Caco-2 (cell line): ENCODE measurements around the gene CABP1. TPM values are rescaled to one million over a fixed set of nuclear protein-coding genes. Genes with fewer than 3 reads are reported as not detected.
"Not testable (repeated sequence)": the region's sequence is repeated elsewhere in the genome, so short reads cannot be mapped to it uniquely, and the experiment has no call there.

Source experiments
- BruUV-seq: library from RNA; stranded (reverse); fragments of 400-500 nt; replicated peaks from 2 replicates; lab custom pipeline; 2021; lab: Mats Ljungman, UMichigan
- CTCF ChIA-PET: fragments of 300-600 bp; sonication (Branson Sonifier 250); formaldehyde crosslinking; loops from one replicate; lab custom pipeline; 2022; ENCODE audit warnings: antibody characterized with exemption; lab: Charles Lee
- POLR2A ChIA-PET: fragments of 300-600 bp; sonication (Branson Sonifier 250); formaldehyde crosslinking; loops from one replicate; lab custom pipeline; 2022; ENCODE audit warnings: antibody characterized with exemption; lab: Charles Lee
- DNase-seq, 2 experiments: peaks; one replicate each; pipeline versions ENCODE4 v3.0.0 to v3.0.0-alpha.2; 2020 to 2022
- H3K27me3 ChIP-seq: replicated peaks from 2 replicates; pipeline ENCODE4 v1.6.0; 2011; ENCODE audit warnings: low read length; ENCODE audit not compliant: control insufficient read depth, insufficient read depth
- H3K36me3 ChIP-seq: 2 replicates; pipeline ENCODE4 v1.5.1; 2011; ENCODE audit warnings: low read length; ENCODE audit not compliant: control insufficient read depth, insufficient read depth
- H3K4me1 ChIP-seq: fragments of 250-450 bp; sonication (Bioruptor Pico); 2 replicates; pipeline ENCODE4 v1.5.1; 2020; ENCODE audit warnings: mild to moderate bottlenecking
- H3K4me3 ChIP-seq: 2 replicates; pipeline ENCODE4 v1.5.1; 2011; ENCODE audit warnings: low read depth, mild to moderate bottlenecking, control low read depth, low read length
- H3K9me3 ChIP-seq: fragments of 250-450 bp; sonication (Bioruptor Pico); 2 replicates; pipeline ENCODE4 v1.5.1; 2020; ENCODE audit warnings: mild to moderate bottlenecking, moderate library complexity
- H3K27ac Mint-ChIP-seq: one replicate; pipeline ENCODE4 v1.8.0; 2022; ENCODE audit warnings: mixed read lengths; ENCODE audit not compliant: unreplicated experiment
- H3K27me3 Mint-ChIP-seq: one replicate; pipeline ENCODE4 v1.8.0; 2022; ENCODE audit warnings: mixed read lengths; ENCODE audit not compliant: insufficient read depth, unreplicated experiment
- H3K36me3 Mint-ChIP-seq: one replicate; pipeline ENCODE4 v1.8.0; 2022; ENCODE audit warnings: mild to moderate bottlenecking, mixed read lengths; ENCODE audit not compliant: insufficient read depth, unreplicated experiment
- H3K4me1 Mint-ChIP-seq: one replicate; pipeline ENCODE4 v1.8.0; 2022; ENCODE audit warnings: low read depth, mixed read lengths; ENCODE audit not compliant: unreplicated experiment
- H3K4me3 Mint-ChIP-seq: one replicate; pipeline ENCODE4 v1.8.0; 2022; ENCODE audit warnings: mild to moderate bottlenecking, moderate library complexity, mixed read lengths; ENCODE audit not compliant: unreplicated experiment
- H3K9me3 Mint-ChIP-seq: one replicate; pipeline ENCODE4 v1.8.0; 2022; ENCODE audit warnings: mixed read lengths; ENCODE audit not compliant: unreplicated experiment
- intact Hi-C: fragments of 100-400 bp; cut with micrococcal nuclease; formaldehyde crosslinking; loops from one replicate; pipeline ENCODE4 v1.10.0; 2022; ENCODE audit not compliant: unreplicated experiment
- total RNA-seq: library from RNA; stranded (reverse); gene quantifications from 2 replicates; pipeline ENCODE4 v1.2.3, GENCODE V29; 2022
- TF ChIP-seq, protein P1 (sequence below), 2 experiments: fragments of 200-600 bp in 1 of 2; IDR thresholded peaks; 1 replicate in 1 of 2; 2 replicates in 1 of 2; pipeline versions ENCODE4 v1.5.1 to v1.8.0; 2011 to 2022; ENCODE audit warnings: antibody characterized with exemption in 1 of 2, control low read depth in 1 of 2, inconsistent platforms in 1 of 2, low read depth in 1 of 2, low read length in 1 of 2, mild to moderate bottlenecking in 1 of 2, moderate library complexity in 1 of 2; ENCODE audit not compliant: insufficient read depth in 1 of 2, severe bottlenecking in 1 of 2, unreplicated experiment in 1 of 2

CABP1 gene
- total RNA-seq, 1 experiment from 2014 or later = 0.95 TPM

DNA sequence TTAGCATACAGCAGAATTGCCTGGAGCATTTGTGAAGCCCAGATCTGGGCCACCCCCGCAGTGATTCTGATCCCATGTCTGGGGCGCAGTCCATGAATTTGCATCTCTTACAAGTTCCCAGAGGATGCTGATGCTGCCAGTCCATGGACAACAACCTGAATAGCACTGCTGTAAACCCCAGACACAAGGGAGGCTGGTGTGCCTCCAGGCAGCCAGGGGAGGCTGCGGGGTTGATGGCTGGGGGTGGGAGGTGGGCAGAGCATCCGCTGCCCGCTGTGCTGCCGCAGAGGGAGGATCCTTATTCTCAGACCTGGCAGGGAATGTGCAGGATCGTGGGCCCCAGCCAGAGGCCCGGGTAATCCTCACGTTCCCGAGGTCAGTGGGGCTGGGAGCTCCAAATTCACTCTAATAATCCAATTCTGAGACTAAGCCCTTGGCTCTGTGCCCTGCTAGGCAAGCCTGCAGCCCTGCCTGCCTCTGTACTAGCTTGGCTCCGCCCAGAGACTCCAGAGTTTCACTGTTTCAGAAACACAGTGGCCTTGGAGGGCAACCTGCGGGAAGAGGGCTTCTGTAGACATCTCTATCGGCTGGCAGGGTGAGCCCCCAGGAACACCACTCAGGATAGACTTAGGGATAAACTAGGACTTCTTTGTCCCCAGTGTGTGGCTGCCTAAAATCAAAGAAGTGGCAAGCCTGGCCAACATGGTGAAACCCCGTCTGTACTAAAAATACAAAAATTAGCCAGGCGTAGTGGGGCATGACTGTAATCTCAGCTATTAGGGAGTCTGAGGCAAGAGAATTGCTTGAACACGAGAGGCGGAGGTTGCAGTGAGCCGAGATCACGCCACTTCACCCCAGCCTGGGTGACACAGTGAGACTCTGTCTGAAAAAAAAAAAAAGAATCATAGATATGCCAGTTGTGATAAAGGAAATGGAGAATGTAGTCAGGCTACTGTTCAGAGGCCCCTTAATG is 28.7 kb downstream of the CABP1 start:
- Histone ChIP-seq H3K4me3 (no peak overlapping the region), H3K4me1 (no peaks in the 10 kb centered on the region), H3K9me3 (no peaks in the 10 kb centered on the region), H3K36me3 (no peaks in the 10 kb centered on the region), H3K27me3 (no peaks in the 10 kb centered on the region)
- Mint-ChIP-seq H3K27ac (no peak overlapping the region), H3K27me3 (no peaks in the 10 kb centered on the region), H3K36me3 (no peaks in the 10 kb centered on the region), H3K4me1 (no peaks in the 10 kb centered on the region), H3K4me3 (no peak overlapping the region), H3K9me3 (no peaks in the 10 kb centered on the region)
- TF ChIP-seq, protein P1, sequence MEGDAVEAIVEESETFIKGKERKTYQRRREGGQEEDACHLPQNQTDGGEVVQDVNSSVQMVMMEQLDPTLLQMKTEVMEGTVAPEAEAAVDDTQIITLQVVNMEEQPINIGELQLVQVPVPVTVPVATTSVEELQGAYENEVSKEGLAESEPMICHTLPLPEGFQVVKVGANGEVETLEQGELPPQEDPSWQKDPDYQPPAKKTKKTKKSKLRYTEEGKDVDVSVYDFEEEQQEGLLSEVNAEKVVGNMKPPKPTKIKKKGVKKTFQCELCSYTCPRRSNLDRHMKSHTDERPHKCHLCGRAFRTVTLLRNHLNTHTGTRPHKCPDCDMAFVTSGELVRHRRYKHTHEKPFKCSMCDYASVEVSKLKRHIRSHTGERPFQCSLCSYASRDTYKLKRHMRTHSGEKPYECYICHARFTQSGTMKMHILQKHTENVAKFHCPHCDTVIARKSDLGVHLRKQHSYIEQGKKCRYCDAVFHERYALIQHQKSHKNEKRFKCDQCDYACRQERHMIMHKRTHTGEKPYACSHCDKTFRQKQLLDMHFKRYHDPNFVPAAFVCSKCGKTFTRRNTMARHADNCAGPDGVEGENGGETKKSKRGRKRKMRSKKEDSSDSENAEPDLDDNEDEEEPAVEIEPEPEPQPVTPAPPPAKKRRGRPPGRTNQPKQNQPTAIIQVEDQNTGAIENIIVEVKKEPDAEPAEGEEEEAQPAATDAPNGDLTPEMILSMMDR (IDR thresholded peaks at IDR 0.05; ENCODE audit: insufficient read depth in 1 of 2, low read depth in 1 of 2, low read length in 1 of 2, severe bottlenecking in 1 of 2, unreplicated experiment in 1 of 2) = no peak
- BruUV-seq = no TSS peak
- no peak for DNase-seq
- CTCF ChIA-PET = interaction anchor here (1.0 kb wide), 1 partner anchor 88 kb away, joined by 3 read pairs; the partner anchor contains the start of gene POP5
- intact Hi-C loops = no loop called here
- POLR2A ChIA-PET = no interaction called here

DNA sequence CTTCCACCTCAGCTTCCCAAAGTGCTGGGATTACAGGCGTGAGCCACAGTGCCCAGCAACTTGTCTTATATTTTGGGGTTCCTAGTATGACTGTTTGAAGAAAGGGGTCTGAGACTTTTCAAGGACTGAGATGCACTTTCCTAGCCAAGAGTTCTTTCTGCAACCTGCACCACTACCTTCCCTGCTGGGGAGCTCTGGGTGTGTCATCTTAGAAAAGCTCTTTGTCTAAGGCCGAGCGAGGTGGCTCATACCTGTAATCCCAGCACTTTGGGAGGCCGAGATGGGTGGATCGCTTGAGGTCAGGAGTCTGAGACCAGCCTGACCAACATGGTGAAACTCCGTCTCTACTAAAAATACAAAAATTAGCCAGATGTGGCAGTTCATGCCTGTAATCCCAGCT is 29.8 kb downstream of the CABP1 start:
- H3K9me3 ChIP-seq, POLR2A ChIA-PET, H3K4me1 ChIP-seq, H3K36me3 Mint-ChIP-seq, BruUV-seq, H3K27me3 ChIP-seq, H3K4me3 ChIP-seq, H3K36me3 ChIP-seq, H3K27ac Mint-ChIP-seq, H3K27me3 Mint-ChIP-seq, DNase-seq, H3K9me3 Mint-ChIP-seq, H3K4me1 Mint-ChIP-seq, intact Hi-C loops, H3K4me3 Mint-ChIP-seq: not testable (repeated sequence)
- CTCF ChIA-PET = interaction anchor here (2.0 kb wide), 1 partner anchor 21 kb away, joined by 7 read pairs; no protein-coding TSS in a partner anchor

- CTCF ChIA-PET = interaction anchor here (2.0 kb wide), 1 partner anchor 22 kb away, joined by 7 read pairs; no protein-coding TSS in a partner anchor
- TF ChIP-seq, protein P1 (IDR thresholded peaks at IDR 0.05; ENCODE audit: insufficient read depth in 1 of 2, low read depth in 1 of 2, low read length in 1 of 2, severe bottlenecking in 1 of 2, unreplicated experiment in 1 of 2) = no peak
- no peaks in the 10 kb centered on the region for H3K9me3 ChIP-seq
- Mint-ChIP-seq H3K9me3 (no peaks in the 10 kb centered on the region), H3K4me1 (no peaks in the 10 kb centered on the region), H3K27me3 (no peaks in the 10 kb centered on the region), H3K4me3 (no peak overlapping the region), H3K27ac (no peak overlapping the region), H3K36me3 (no peaks in the 10 kb centered on the region)
- no peaks in the 10 kb centered on the region for H3K4me1 ChIP-seq
- no TSS peak for BruUV-seq
- intact Hi-C loops = no loop called here
- no peak overlapping the region for H3K4me3 ChIP-seq
- DNase-seq = no peak
- H3K36me3 ChIP-seq = no peaks in the 10 kb centered on the region
- no peaks in the 10 kb centered on the region; the same call in 1 of the 2 replicates for H3K27me3 ChIP-seq
- POLR2A ChIA-PET = no interaction called here
Measured at GRCh38 chr12:120670667-120671066, 30.2 kb downstream of the CABP1 start.
